ENCODE data around the gene EFNA2.

The EFNA2 gene

GRCh38 chr19:1308718-1309117 lies 23.0 kb downstream of the EFNA2 start:
- H3K4me3 ChIP-seq (ENCODE audit: low read length): no peak overlapping the region
- TF ChIP-seq CTCF (IDR thresholded peaks at IDR 0.05; ENCODE audit: insufficient read depth, low read depth, low read length, missing control alignments): no peak
- no peak for DNase-seq (ENCODE audit: low read depth)

DNA sequence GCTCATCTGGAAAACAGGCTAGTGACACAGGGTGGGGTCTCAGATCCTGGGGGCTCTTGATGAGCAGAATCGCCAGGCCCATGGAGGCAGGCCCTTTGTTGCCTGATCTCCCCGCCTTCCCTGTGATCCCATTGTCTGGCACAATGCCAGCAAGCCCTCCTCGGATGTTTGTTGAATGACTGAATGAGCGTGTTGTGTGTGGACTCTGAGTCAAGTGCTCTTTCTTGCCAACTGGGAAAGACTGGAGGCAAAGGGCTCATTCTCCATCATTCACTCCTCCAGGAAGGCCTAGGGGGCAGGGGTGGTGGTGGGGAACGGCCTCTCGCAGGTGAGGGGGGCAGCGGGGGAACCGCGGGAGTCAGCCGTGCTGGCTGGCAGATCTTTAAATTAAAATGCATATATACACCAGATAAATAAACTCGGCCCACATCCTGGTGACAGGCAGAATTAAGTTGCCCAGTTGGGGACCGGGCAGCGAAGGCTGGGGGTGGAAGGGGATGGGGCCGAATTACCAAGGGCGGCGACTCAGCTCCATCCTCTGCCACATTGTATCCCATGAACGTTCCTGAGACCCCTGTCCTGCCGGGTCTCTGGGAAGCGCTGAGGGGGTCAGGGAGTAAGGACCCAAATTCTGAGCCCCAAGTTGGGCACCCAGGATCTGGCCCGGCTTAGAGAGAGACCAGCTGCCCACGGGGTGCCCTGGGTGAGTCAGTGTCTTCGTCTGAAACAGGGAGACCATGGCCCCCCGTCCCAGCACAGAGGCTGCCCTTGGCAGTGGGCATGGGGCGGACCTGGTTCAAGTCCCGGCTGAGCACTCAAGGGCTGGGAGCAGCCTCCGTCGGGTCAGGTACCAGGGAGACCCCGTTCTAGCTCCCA lies 24.5 kb downstream of the EFNA2 start:
- no peak for DNase-seq (ENCODE audit: low read depth)
- TF ChIP-seq CTCF (IDR thresholded peaks at IDR 0.05; ENCODE audit: insufficient read depth, low read depth, low read length, missing control alignments): no peak
- no peak overlapping the region for H3K4me3 ChIP-seq (ENCODE audit: low read length)

DNA sequence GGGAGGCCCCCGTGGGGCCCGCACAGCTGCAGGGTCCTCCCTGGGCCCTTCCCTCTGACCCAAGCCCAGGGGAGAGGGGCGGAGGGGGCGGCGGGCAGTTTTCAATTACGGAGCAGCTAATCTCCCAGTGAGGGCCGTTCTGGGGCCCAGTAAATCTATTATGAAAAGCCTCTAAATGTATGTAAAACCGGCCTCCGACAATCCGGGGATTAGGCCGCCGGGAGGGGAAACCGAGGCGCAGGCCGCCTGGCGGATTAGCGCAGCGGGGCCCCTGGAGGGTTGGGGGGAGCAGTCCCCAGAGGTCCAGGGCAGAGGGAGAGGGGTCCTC lies 25.1 kb downstream of the EFNA2 start:
- TF ChIP-seq CTCF (IDR thresholded peaks at IDR 0.05; ENCODE audit: insufficient read depth, low read depth, low read length, missing control alignments): no peak
- H3K4me3 ChIP-seq (ENCODE audit: low read length): no peak overlapping the region

GRCh38 chr19:1311543-1312091 lies 25.9 kb downstream of the EFNA2 start:
- no peak for TF ChIP-seq CTCF (IDR thresholded peaks at IDR 0.05; ENCODE audit: insufficient read depth, low read depth, low read length, missing control alignments)
- DNase-seq (ENCODE audit: low read depth): no peak
- H3K4me3 ChIP-seq (ENCODE audit: low read length): no peak overlapping the region

More for the DNA sequence above, 25.1 kb downstream of the EFNA2 start:
- DNase-seq (ENCODE audit: low read depth): no peak

DNA sequence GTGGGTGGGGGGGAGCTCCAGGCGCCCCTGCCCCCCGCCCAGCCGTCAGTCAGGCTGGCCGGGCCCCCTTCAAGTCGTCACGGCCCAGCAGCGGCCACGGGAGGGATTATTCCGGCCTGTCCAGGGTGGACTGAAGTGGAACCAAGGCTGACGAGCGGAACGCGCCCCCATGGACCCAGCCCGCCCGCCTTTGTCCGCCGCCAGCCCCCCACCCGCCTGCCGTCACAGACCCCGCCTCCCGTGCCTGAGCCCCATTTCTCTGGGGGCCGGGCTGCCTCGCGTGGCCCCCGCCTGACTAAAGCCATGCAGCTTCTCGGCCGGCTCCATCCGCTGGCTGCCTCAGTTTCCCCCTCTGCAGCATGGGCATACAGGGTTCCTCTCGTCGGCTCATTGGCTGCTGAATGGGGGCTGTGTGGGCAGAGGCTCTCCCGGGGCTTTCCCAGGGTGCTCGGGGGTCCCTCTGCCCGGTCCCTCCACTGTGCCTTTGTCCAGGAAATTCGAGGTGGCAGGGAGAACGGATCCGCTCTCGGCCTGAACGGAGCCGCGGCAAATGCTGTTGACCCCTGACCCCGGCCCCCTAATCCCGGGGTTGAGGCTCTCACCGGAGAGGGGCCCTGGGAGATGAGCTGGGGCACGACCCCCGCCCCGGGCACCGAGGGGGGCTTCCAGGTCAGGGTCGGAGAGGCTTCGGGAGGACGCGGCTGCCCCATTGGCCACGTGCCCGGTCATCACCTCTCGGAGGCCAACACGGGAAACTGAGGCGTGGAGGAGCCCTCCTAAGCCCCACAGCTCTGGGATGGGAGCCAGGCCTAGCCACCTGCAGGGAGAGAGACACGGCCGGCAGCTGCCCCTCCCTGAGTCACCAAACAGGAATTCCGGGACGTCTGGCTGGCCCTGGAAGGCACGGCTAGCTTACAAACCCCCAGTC lies 27.4 kb downstream of the EFNA2 start:
- TF ChIP-seq CTCF (IDR thresholded peaks at IDR 0.05; ENCODE audit: insufficient read depth, low read depth, low read length, missing control alignments): no peak
- no peak overlapping the region for H3K4me3 ChIP-seq (ENCODE audit: low read length)
- DNase-seq (ENCODE audit: low read depth): peak; percentile 84

GRCh38 chr19:1313695-1314613 lies 28.3 kb downstream of the EFNA2 start:
- DNase-seq (ENCODE audit: low read depth): peak; percentile 51
- H3K4me3 ChIP-seq (ENCODE audit: low read length): no peak overlapping the region
- no peak for TF ChIP-seq CTCF (IDR thresholded peaks at IDR 0.05; ENCODE audit: insufficient read depth, low read depth, low read length, missing control alignments)
